ENCODE measurements around the gene CDC14B. TPM values are rescaled to one million over a fixed set of nuclear protein-coding genes. Genes with fewer than 3 reads are reported as not detected.
"Not testable (repeated sequence)": the region's sequence is repeated elsewhere in the genome, so short reads cannot be mapped to it uniquely, and the experiment has no call there.

The CDC14B gene
- total RNA-seq, 1 experiment from 2014 or later: 8.2 TPM

- DNase-seq (ENCODE audit: low read depth): no peak
Measured at GRCh38 chr9:96551403-96551802, 68.2 kb downstream of the CDC14B start.

- no peak for DNase-seq (ENCODE audit: low read depth)
Measured at GRCh38 chr9:96550659-96551058, 69.0 kb downstream of the CDC14B start.

DNA sequence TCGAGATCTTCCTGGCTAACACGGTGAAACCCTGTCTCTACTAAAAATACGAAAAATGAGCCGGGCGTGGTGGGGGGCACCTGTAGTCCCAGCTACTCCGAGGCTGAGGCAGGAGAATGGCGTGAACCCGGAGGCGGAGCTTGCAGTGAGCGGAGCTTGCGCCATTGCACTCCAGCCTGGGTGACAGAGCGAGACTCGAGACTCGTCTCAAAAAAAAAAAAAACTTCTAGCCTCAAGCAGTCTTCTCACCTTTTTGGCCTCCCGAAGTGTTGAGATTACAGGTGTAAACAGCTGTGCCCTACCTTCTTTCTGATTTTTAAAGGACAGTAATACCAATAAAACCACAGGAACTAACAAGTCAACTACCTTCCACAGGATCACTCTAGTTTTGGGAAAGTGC lies 76.5 kb downstream of the CDC14B start:
- not testable (repeated sequence) for DNase-seq (ENCODE audit: low read depth)

DNA sequence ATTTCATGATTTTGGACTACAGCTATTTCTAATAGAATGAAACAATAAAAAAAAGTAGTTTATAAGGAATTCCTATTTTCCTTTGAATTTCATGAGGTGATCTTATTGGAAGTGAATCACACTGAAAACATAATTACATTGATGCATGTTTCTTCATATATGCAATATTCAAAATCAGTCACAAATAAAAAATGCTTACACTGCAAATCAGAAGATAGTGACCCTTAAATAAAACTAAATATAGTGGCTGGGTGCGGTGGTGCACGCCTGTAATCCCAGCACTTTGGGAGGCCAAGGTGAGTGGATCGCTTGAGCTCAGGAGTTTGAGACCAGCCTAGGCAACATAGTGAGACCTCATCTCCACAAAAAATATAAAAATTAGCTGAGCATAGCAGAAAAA lies 79.5 kb downstream of the CDC14B start:
- DNase-seq (ENCODE audit: low read depth): no peak

DNA sequence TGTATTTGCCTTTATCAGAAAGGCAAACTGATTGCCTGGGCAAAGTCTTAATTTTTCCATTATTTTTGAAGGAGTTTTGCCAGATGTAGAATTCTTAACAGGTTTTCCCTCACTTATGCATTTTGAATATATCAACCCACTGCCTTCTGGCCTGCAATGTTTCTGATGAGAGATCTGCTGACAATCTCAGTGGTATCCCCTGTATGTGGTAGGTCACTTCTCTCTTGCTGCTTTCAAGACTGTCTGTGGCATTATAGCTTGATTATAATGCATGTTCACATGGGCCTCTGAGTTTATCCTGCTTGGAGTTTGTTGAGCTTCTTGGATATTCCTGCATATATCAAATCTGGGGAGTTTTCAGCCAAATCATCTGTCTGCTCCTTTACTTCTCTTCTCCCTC lies 87.5 kb downstream of the CDC14B start:
- no peak for DNase-seq (ENCODE audit: low read depth)

GRCh38 chr9:96524764-96525163 lies 94.9 kb downstream of the CDC14B start:
- DNase-seq (ENCODE audit: low read depth): no peak

- no peak for DNase-seq (ENCODE audit: low read depth)
Measured at GRCh38 chr9:96524045-96524444, 95.6 kb downstream of the CDC14B start.

DNA sequence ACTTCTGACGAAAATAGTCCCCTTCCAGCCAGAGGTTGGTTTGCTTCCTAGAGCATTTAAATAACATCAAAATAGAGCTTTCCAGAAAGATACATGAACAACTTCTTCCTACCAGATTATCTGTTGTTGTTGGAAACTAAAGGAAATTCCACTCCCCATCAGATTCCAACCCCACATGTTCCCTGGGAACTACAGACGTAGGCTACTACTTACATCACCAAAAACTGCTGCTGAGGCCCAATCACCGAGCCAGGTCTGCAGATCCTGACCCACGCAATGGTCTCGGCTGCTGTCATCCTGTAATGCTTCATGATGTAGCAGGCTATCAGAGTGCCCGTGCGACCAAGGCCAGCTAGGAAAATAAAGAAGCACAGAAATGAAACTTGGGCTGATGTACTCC lies 96.3 kb downstream of the CDC14B start:
- no peak for DNase-seq (ENCODE audit: low read depth)

- DNase-seq (ENCODE audit: low read depth): no peak
Measured at GRCh38 chr9:96522366-96522765, 97.3 kb downstream of the CDC14B start.

- DNase-seq (ENCODE audit: low read depth): no peak
Measured at GRCh38 chr9:96519787-96520186, 99.9 kb downstream of the CDC14B start.

DNA sequence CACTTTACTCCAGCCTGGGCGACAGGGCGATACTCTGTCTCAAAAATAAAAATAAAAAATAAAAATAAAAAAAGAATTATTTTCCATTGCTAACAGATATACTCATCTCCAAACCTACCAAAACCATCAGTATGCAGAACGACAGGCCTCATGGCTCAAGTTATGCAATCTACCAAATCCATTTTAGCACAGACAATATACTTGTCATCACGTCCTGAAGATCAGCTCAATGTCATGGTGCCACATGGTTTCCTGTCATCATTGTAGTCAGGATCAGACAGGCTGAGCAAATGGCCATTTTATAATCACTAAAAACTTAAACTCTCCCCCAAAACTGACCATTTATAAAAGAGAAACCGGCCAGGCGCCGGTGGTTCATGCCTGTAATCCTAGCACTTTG lies 100.5 kb downstream of the CDC14B start:
- DNase-seq (ENCODE audit: low read depth): no peak

- no peak for DNase-seq (ENCODE audit: low read depth)
Measured at GRCh38 chr9:96515621-96516470, 103.8 kb downstream of the CDC14B start.

- no peak for DNase-seq (ENCODE audit: low read depth)
Measured at GRCh38 chr9:96514800-96515158, 104.9 kb downstream of the CDC14B start.

DNA sequence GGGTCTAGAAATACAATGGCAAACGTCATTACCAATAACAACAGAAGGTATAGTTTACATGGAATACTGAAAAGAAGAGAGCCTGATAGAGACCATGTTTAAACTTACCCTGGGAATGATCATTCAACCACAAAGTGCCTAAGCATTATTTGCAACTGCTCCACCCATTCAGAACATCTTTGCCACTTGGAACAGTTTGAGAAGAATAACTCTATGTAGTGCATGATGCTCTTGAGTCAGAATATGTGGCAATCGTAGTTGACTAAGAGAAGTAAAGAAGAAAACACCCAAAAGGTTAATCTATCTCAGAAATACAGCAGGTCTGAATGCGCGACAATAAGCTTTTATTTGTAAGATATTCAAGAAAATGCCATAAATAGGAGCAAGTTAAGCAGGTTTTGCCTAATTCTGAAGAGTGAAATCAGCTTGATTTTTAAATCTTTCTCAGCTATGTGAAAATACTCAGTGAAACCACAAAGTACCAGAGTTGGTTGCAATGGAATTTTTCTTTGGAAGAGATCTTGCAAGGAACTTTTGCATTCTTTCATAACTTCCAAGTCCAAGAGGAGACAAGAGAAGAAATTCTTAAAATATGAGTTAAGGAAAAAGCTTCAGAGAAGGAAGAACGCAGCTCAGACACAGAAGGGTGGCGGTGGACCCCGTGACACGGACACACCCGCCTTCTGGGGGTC lies 105.4 kb downstream of the CDC14B start:
- no peak for DNase-seq (ENCODE audit: low read depth)

DNA sequence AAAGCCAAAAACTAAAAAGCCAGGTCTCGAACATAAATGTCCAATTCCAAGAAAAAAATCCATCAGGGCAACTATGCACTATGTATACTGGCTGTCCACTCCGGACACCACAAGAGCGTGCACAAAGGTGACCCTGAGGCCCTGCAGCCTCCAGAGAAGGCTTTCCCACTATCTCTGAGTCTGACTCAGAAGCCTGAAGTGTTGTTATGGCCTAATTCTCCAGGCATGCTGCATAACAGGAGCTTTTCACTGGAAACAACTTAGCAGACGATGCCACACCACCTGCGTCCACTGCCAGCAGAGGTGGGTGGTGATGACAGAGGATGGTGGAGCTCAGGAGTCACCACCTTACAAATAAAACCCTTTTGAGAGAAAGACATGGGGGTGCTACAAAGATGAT lies 106.0 kb downstream of the CDC14B start:
- no peak for DNase-seq (ENCODE audit: low read depth)

GRCh38 chr9:96512240-96512639 lies 107.4 kb downstream of the CDC14B start:
- no peak for DNase-seq (ENCODE audit: low read depth)

DNA sequence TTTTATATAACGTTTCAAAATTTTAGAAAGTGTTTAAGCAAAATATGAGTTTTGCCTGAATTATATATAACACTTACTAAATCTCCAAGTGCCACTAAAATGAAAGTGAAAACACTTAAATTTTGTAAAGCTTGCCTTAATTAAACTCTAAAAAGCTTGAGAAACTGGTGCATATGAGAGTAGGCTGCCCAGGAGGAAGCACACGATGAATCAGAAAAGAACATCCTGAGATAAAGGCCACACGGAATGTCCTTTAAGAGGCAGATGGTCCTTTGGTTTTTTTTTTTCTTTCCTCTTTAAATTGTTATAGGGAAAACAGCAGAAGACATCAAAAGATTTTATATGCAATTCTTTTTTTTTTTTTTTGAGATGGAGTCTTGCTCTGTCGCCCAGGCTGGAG lies 109.4 kb downstream of the CDC14B start:
- DNase-seq (ENCODE audit: low read depth): no peak

GRCh38 chr9:96509848-96510247 lies 109.8 kb downstream of the CDC14B start:
- DNase-seq (ENCODE audit: low read depth): no peak

GRCh38 chr9:96509026-96509425 lies 110.6 kb downstream of the CDC14B start:
- no peak for DNase-seq (ENCODE audit: low read depth)

- no peak for DNase-seq (ENCODE audit: low read depth)
Measured at GRCh38 chr9:96508227-96508940, 111.3 kb downstream of the CDC14B start.

DNA sequence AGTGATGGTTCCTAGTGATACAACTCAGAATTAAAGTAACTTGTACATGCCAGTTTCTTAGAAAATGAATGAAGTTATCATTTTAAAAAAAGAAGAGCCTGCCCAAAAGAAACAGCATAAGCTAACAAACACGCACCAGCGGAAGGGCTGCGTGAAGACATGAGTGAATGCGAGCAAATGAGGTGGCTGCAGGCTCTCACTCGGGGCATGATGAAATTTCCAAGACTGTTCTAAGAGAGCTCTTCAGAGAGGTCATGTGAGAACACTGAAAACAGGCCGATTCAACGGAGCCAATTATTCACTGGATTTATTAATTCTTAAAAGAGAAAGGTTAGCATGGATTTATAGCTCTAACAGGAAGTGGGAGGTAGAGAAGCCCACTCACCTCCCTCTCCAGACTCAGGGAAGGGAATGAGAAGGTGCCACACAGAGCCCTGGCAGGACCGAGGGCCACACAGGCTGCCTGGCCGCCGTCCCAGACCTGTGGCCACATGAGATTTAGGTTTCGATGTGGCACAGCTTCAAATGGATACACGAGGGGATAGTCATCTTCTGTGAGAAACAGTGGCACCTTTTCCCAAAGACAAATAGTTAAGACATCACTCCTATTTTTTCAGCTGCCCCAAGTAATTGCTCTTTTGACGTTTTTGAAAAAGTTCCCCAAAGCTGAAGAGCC lies 114.2 kb downstream of the CDC14B start:
- no peak for DNase-seq (ENCODE audit: low read depth)

GRCh38 chr9:96503918-96504317 lies 115.7 kb downstream of the CDC14B start:
- DNase-seq (ENCODE audit: low read depth): no peak

Data from HT1080 (cell line).